ENCODE data around the gene PPP1R14B. TPM values are rescaled to one million over a fixed set of nuclear protein-coding genes. Genes with fewer than 3 reads are reported as not detected.

PPP1R14B gene
- total and polyA plus RNA-seq, 2 donors (not counting 3 experiments of a cell fraction or from before 2014, with no cell fraction given), result 308 to 431 TPM

GRCh38 chr11:64253043-64253442, 6.3 kb upstream of the PPP1R14B start:
- H3K4me1 ChIP-seq (ENCODE audit: control insufficient read depth, extremely low read depth, insufficient read depth, low read length), result peaks cover 24% of the 10 kb centered on the region
- H3K4me3 ChIP-seq (replicated peaks in 1 of 3; ENCODE audit: insufficient read depth in 1 of 3, low read depth in 1 of 3, low read length in 3 of 3), result no peak overlapping the region
- peak overlapping the region; percentile 23 for H3K4me2 ChIP-seq (ENCODE audit: insufficient read depth, low read length)
- dilution Hi-C loops (cut with MboI; ENCODE audit: extremely low pct_ligation_motif_present, low sequenced_read_pairs), result no loop called here
- CTCF ChIA-PET, result interaction anchor here (0.6 to 4.7 kb wide), 9 partner anchors 10 to 102 kb away, joined by 3 to 60 read pairs (median 7); partner anchors contain the start of genes CATSPERZ, FERMT3, PRDX5 and STIP1
- TF ChIP-seq POLR2A (IDR thresholded peaks at IDR 0.05; ENCODE audit: low read depth, low read length) (no peak), JUN (IDR thresholded peaks at IDR 0.05; ENCODE audit: borderline replicate concordance, insufficient read depth, insufficient read length, low read depth) (no peak), FOS (IDR thresholded peaks at IDR 0.05; ENCODE audit: borderline replicate concordance, insufficient read depth, low read length) (no peak), CTCF (IDR thresholded peaks at IDR 0.05; ENCODE audit: extremely low read depth in 1 of 2, insufficient read depth in 1 of 2, low read depth in 1 of 2, low read length in 2 of 2) (no peak), POLR2AphosphoS5 (IDR thresholded peaks at IDR 0.05; ENCODE audit: insufficient read depth, low read depth, low read length) (no peak), GATA2 (IDR thresholded peaks at IDR 0.05; ENCODE audit: insufficient read depth, insufficient read length, low read depth, low read length) (no peak), EZH2 (IDR thresholded peaks at IDR 0.05; ENCODE audit: borderline replicate concordance, low read depth, low read length, severe bottlenecking) (no peak), MYC (IDR thresholded peaks at IDR 0.05; ENCODE audit: low read depth, low read length) (no peak)
- TF ChIP-seq, protein P1, sequence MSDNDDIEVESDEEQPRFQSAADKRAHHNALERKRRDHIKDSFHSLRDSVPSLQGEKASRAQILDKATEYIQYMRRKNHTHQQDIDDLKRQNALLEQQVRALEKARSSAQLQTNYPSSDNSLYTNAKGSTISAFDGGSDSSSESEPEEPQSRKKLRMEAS (IDR thresholded peaks at IDR 0.05; ENCODE audit: insufficient read depth, insufficient read length), result no peak
- no peaks in the 10 kb centered on the region for H3K27me3 ChIP-seq (ENCODE audit: control insufficient read depth in 2 of 2, insufficient read depth in 2 of 2, low read length in 2 of 2)
- peaks cover 32% of the 10 kb centered on the region for H3K79me2 ChIP-seq (ENCODE audit: control insufficient read depth, insufficient read depth, low read length)
- no peak overlapping the region for H3K9ac ChIP-seq (replicated peaks; ENCODE audit: extremely low read depth, insufficient read depth, low read length)
- POLR2A ChIA-PET, result no interaction called here
- H3K9me1 ChIP-seq (replicated peaks; ENCODE audit: control insufficient read depth, extremely low read depth, insufficient read depth, low read length), result no peaks in the 10 kb centered on the region
- no peaks in the 10 kb centered on the region for H4K20me1 ChIP-seq (replicated peaks; ENCODE audit: control insufficient read depth, extremely low read depth, insufficient read depth, low read length)
- DNase-seq (ENCODE audit: low read depth, low spot score) (no peak), FAIRE-seq (no peak)
- H2AFZ ChIP-seq (ENCODE audit: low read depth, low read length), result no peak overlapping the region
- peaks cover 2 to 17% of the 10 kb centered on the region in 2 experiments for H3K36me3 ChIP-seq (ENCODE audit: control insufficient read depth in 2 of 2, extremely low read depth in 1 of 2, insufficient read depth in 2 of 2, low read length in 2 of 2)
- no peak overlapping the region for H3K27ac ChIP-seq (ENCODE audit: insufficient read depth, low read depth, low read length)
- intact Hi-C loops (cut with micrococcal nuclease), result no loop called here
- no TSS peak for BruUV-seq (replicated peaks)
- no peaks in the 10 kb centered on the region for H3K9me3 ChIP-seq (replicated peaks; ENCODE audit: control insufficient read depth, insufficient read depth, low read length)
